RPMI7951 (cell line): ENCODE results near the gene LYRM9. TPM values are rescaled to one million over a fixed set of nuclear protein-coding genes. Genes with fewer than 3 reads are reported as not detected.
"Not testable (repeated sequence)": the region's sequence is repeated elsewhere in the genome, so short reads cannot be mapped to it uniquely, and the experiment has no call there.

Experiments
- DNase-seq: peaks from one replicate; pipeline ENCODE4 v3.0.0-alpha.2; 2012; ENCODE audit warnings: low read depth
- total RNA-seq: library from RNA; depleted of rRNA; stranded (reverse); fragments of >200 nt; shearing (Covaris generic); gene quantifications from 2 replicates; pipeline ENCODE4 v1.2.3, GENCODE V29; 2014; rRNA removed

The LYRM9 gene
- total RNA-seq, 1 experiment from 2014 or later: 0.48 TPM

- not testable (repeated sequence) for DNase-seq
Measured at GRCh38 chr17:27839571-27840405, 53.4 kb downstream of the LYRM9 start.

GRCh38 chr17:27838607-27839006, 54.6 kb downstream of the LYRM9 start:
- DNase-seq: not testable (repeated sequence)

DNA sequence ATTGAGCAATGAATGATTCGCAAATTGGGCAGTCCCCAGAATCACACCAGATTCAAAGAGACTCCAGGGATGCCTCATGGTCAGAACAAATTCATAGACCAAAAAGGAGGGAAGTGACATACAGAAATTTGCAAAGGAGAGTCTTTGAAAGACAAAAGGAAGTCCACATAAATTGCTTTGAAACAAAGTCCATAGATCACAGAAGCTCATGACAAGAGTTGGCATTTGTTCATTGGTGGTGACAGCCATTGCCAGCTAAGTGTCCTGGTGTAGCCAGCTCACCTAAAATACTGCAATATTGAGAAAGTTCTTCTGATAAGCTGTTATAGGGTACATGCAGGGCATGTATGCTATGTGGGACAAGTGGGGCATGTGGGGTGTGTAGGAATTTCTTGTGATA, 55.4 kb downstream of the LYRM9 start:
- not testable (repeated sequence) for DNase-seq

- DNase-seq: no peak
Measured at GRCh38 chr17:27836651-27837050, 56.5 kb downstream of the LYRM9 start.

- DNase-seq: no peak
Measured at GRCh38 chr17:27834571-27834970, 58.6 kb downstream of the LYRM9 start.

DNA sequence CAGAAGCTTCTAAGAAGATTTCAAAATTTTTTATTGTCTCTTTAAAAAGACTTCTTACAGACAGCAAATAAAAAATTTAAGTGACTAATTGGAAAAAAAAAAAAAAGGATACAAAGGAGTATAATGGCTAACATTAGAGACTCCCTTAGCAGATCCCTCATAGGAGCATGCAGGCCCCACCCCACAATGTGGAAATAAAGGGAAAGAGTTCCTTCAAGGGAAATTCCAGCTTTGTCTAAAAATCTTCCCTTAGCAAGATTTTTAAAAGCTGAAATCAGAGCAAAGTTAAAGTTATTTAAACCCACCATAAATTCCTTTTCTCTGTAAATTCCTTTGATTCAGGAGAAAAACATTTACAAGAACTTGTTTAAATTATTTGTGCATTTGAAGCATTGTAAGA, 60.3 kb downstream of the LYRM9 start:
- no peak for DNase-seq

- not testable (repeated sequence) for DNase-seq
Measured at GRCh38 chr17:27829888-27830287, 63.3 kb downstream of the LYRM9 start.

DNA sequence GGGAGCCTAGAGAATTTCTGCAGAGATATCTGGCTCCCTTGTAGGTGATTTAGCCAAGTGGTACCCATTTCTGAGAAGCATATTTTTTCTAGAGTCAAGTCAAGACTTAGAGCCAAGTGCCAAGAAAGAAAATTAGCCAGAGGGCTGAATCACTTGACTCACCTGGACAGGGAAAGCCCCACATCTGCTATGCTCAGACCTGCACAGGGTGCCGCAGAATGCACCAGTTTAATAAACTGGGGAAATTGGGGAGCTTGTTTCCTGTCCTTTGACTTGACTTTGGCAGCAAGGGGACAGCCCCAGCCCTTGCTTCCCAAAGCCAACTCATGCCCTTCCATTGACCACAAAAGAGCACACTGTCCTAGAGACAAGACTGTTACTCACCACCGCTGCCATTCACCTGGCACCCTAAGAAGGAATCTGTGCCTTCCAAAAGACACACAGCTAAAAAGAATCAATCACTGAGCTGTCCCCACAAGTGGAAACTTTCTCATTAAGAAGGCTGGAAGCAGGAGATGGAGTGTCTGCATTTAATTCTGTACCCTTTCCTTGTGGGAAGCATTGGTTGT, 63.9 kb downstream of the LYRM9 start:
- not testable (repeated sequence) for DNase-seq

Other genes with a start within 250 kb of the LYRM9 start
- gene NOS2, start 92.8 kb downstream of the LYRM9 start, total RNA-seq: 18.7 and 18.9 TPM in 2 replicates
- 10.4 and 14.3 TPM in 2 replicates for gene NLK, start 149.3 kb upstream of the LYRM9 start, total RNA-seq